Muscle of leg (tissue), 11 donors: ENCODE data around the gene SCTR. TPM values are rescaled to one million over a fixed set of nuclear protein-coding genes. Genes with fewer than 3 reads are reported as not detected.

ENCODE experiments used
- DNase-seq: peaks from one replicate; pipeline ENCODE4 v3.0.0; 2013
- H3K27ac ChIP-seq: one replicate; pipeline ENCODE4 v1.5.1; 2013; ENCODE audit warnings: mild to moderate bottlenecking, low read length, control low read depth
- H3K27me3 ChIP-seq: one replicate; pipeline ENCODE4 v1.6.1; 2013; ENCODE audit warnings: low read length; ENCODE audit not compliant: control insufficient read depth, insufficient read depth
- H3K36me3 ChIP-seq: one replicate; pipeline ENCODE4 v1.6.1; 2013; ENCODE audit warnings: low read length; ENCODE audit not compliant: control insufficient read depth, insufficient read depth
- H3K4me1 ChIP-seq: one replicate; pipeline ENCODE4 v1.6.1; 2013; ENCODE audit warnings: low read length; ENCODE audit not compliant: control insufficient read depth, insufficient read depth
- H3K4me3 ChIP-seq: one replicate; pipeline ENCODE4 v1.5.1; 2013; ENCODE audit warnings: low read length, control low read depth
- H3K9me3 ChIP-seq: replicated peaks from 2 replicates; pipeline ENCODE4 v1.6.1; 2013; ENCODE audit warnings: low read depth, low read length; ENCODE audit not compliant: control insufficient read depth
- WGBS: methylation state at CpG from one replicate; pipeline ENCODE4 v1.1.5; 2013; ENCODE audit warnings: missing lambda C conversion rate; ENCODE audit not compliant: insufficient coverage; 5-methylcytosine and 5-hydroxymethylcytosine counted together
- polyA plus RNA-seq, 8 donors: library from polyadenylated mRNA; unstranded; fragments of 120-200 nt; gene quantifications; one replicate each; pipeline versions ENCODE4 v1.2.1 to v1.2.3, GENCODE V29; 2013; ENCODE audit warnings: inconsistent platforms in 1 of 8, low replicate concordance in 1 of 8; ENCODE audit not compliant: insufficient read length in 8 of 8, insufficient read depth in 1 of 8
- total RNA-seq: library from RNA; stranded (reverse); fragments of 120-200 nt; gene quantifications from one replicate; pipeline ENCODE4 v1.2.4, GENCODE V29; 2013

Gene SCTR
- total and polyA plus RNA-seq, 9 donors = 0.32 to 5.0 (median 1.1) TPM; not detected in 2

- Histone ChIP-seq H3K27ac (no peak overlapping the region), H3K4me1 (peaks cover 41% of the 10 kb centered on the region), H3K36me3 (no peaks in the 10 kb centered on the region), H3K27me3 (no peaks in the 10 kb centered on the region), H3K4me3 (no peak overlapping the region), H3K9me3 (no peaks in the 10 kb centered on the region)
- no peak for DNase-seq
- WGBS = 80% methylated on average over 17 of the region's 24 CpGs
These were observed 35.8 kb downstream of the SCTR start for GRCh38 chr2:119488245-119489214.

GRCh38 chr2:119487434-119488244 lies 36.6 kb downstream of the SCTR start:
- 37% methylated on average over 4 of the region's 9 CpGs for WGBS
- no peak overlapping the region for H3K4me3 ChIP-seq
- no peaks in the 10 kb centered on the region for H3K27me3 ChIP-seq
- H3K9me3 ChIP-seq = no peaks in the 10 kb centered on the region
- no peak for DNase-seq
- no peak overlapping the region for H3K27ac ChIP-seq
- no peaks in the 10 kb centered on the region for H3K36me3 ChIP-seq
- peaks cover 50% of the 10 kb centered on the region for H3K4me1 ChIP-seq

- DNase-seq = no peak
- no peaks in the 10 kb centered on the region for H3K27me3 ChIP-seq
- no peaks in the 10 kb centered on the region for H3K9me3 ChIP-seq
- WGBS = 54% methylated on average over 3 of the region's 7 CpGs
- peaks cover 58% of the 10 kb centered on the region for H3K4me1 ChIP-seq
- no peak overlapping the region for H3K27ac ChIP-seq
- no peak overlapping the region for H3K4me3 ChIP-seq
- H3K36me3 ChIP-seq = no peaks in the 10 kb centered on the region
These were observed 37.4 kb downstream of the SCTR start for GRCh38 chr2:119486886-119487285.

GRCh38 chr2:119486196-119486827 lies 38.0 kb downstream of the SCTR start:
- H3K4me1 ChIP-seq = peaks cover 61% of the 10 kb centered on the region
- no peak overlapping the region for H3K4me3 ChIP-seq
- no peak overlapping the region for H3K27ac ChIP-seq
- WGBS = 87% methylated on average over 6 of the region's 10 CpGs
- no peaks in the 10 kb centered on the region for H3K27me3 ChIP-seq
- DNase-seq = no peak
- no peaks in the 10 kb centered on the region for H3K36me3 ChIP-seq
- H3K9me3 ChIP-seq = no peaks in the 10 kb centered on the region

GRCh38 chr2:119485336-119486110 lies 38.8 kb downstream of the SCTR start:
- Histone ChIP-seq H3K27ac (peak overlapping the region; percentile 62), H3K9me3 (no peaks in the 10 kb centered on the region), H3K27me3 (peaks cover 2% of the 10 kb centered on the region), H3K36me3 (no peaks in the 10 kb centered on the region), H3K4me1 (peaks cover 61% of the 10 kb centered on the region), H3K4me3 (no peak overlapping the region)
- peak; percentile 38 for DNase-seq
- 77% methylated on average over 11 of the region's 12 CpGs for WGBS

GRCh38 chr2:119484834-119485233 lies 39.4 kb downstream of the SCTR start:
- no peak for DNase-seq
- Histone ChIP-seq H3K4me1 (peaks cover 61% of the 10 kb centered on the region), H3K4me3 (no peak overlapping the region), H3K27ac (peak overlapping the region; percentile 36), H3K9me3 (no peaks in the 10 kb centered on the region), H3K36me3 (no peaks in the 10 kb centered on the region), H3K27me3 (peaks cover 2% of the 10 kb centered on the region)
- WGBS = 33% methylated on average over 3 of the region's 6 CpGs

- H3K27ac ChIP-seq = no peak overlapping the region
- peaks cover 2% of the 10 kb centered on the region for H3K27me3 ChIP-seq
- 84% methylated on average over 8 of the region's 11 CpGs for WGBS
- no peaks in the 10 kb centered on the region for H3K9me3 ChIP-seq
- DNase-seq = no peak
- H3K36me3 ChIP-seq = no peaks in the 10 kb centered on the region
- H3K4me1 ChIP-seq = peaks cover 57% of the 10 kb centered on the region
- no peak overlapping the region for H3K4me3 ChIP-seq
These were observed 40.2 kb downstream of the SCTR start for GRCh38 chr2:119483896-119484718.

GRCh38 chr2:119483395-119483753 lies 40.9 kb downstream of the SCTR start:
- peak overlapping the region; percentile 13 for H3K27ac ChIP-seq
- H3K36me3 ChIP-seq = no peaks in the 10 kb centered on the region
- no peak overlapping the region for H3K4me3 ChIP-seq
- no peaks in the 10 kb centered on the region for H3K9me3 ChIP-seq
- no peak for DNase-seq
- WGBS = 27% methylated on average over 3 of the region's 5 CpGs
- peaks cover 2% of the 10 kb centered on the region for H3K27me3 ChIP-seq
- peaks cover 56% of the 10 kb centered on the region for H3K4me1 ChIP-seq
